Measurements from ENCODE around the gene TEPSIN.

TEPSIN gene

DNA sequence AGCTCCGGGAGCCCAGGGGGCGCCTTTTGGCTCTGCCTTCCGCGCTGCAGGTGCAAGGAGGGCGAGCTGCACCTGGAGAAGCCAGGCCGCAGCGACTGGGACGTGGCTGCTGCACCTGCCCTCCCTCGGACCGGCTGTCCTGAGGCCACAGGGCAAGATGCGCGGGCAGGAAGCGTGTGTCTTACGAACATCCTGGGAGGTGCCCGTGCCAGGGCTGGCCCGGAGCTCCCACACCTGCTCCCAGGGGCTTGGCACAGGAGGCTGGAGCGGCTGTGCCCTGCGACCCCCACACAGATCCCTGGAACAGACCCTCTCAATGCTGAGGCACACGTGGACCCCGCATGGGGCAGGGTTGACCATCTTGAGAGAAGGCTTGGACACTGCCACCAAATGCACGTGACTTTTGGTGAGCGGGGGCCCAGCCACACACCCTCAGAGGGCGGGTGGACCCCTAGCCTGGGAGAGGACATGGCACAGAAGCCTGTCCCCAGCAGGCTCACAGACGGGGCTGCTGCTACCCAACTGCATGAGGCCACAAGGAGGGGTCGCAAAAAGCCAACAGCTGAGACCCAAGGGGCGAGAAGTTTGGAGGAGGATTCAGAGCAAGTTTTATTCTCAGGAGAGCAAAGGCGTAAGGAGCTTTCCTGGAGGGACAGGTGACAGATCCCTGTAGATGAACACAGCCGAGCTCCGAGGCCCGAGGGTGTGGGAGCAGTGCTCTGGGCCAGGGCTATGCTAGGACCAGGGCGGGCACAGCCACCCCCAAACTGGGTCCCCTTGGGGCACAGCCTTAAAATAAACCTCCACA lies 11.6 kb upstream of the TEPSIN start:
- TF ChIP-seq, protein P1, sequence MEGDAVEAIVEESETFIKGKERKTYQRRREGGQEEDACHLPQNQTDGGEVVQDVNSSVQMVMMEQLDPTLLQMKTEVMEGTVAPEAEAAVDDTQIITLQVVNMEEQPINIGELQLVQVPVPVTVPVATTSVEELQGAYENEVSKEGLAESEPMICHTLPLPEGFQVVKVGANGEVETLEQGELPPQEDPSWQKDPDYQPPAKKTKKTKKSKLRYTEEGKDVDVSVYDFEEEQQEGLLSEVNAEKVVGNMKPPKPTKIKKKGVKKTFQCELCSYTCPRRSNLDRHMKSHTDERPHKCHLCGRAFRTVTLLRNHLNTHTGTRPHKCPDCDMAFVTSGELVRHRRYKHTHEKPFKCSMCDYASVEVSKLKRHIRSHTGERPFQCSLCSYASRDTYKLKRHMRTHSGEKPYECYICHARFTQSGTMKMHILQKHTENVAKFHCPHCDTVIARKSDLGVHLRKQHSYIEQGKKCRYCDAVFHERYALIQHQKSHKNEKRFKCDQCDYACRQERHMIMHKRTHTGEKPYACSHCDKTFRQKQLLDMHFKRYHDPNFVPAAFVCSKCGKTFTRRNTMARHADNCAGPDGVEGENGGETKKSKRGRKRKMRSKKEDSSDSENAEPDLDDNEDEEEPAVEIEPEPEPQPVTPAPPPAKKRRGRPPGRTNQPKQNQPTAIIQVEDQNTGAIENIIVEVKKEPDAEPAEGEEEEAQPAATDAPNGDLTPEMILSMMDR (IDR thresholded peaks at IDR 0.05; ENCODE audit: low read depth, low read length): no peak
- no peak for DNase-seq (ENCODE audit: low read depth in 2 of 2)
- no peak overlapping the region for H3K4me3 ChIP-seq (replicated peaks in 1 of 2; ENCODE audit: low read depth in 2 of 2, low read length in 2 of 2)

GRCh38 chr17:81249223-81250040 lies 10.6 kb upstream of the TEPSIN start:
- no peak overlapping the region for H3K4me3 ChIP-seq (replicated peaks in 1 of 2; ENCODE audit: low read depth in 2 of 2, low read length in 2 of 2)
- peak in 1 of 2 donors; percentile 19 for DNase-seq (ENCODE audit: low read depth in 2 of 2)
- TF ChIP-seq, protein P1 (IDR thresholded peaks at IDR 0.05; ENCODE audit: low read depth, low read length): no peak

DNA sequence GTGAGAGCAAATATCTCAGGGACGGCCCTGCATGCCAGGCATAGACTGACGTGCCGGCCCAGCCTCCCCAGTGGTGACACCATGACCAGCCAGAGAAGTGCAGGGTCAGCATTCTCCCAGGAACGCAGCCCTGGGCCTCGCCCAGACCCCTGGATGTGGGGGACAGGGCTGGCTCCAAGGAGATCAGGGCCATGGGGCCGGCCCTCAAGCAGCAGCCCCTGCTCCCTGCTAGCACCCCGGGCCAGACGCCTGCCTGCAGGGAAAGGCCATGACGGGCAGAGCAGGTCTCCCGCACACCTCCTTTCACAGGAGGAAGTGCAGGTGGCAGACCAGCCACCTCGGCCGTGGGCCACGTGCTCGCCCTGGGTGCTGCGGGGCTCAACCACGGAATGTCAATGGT lies 9.8 kb upstream of the TEPSIN start:
- TF ChIP-seq, protein P1 (IDR thresholded peaks at IDR 0.05; ENCODE audit: low read depth, low read length): no peak
- DNase-seq (ENCODE audit: low read depth in 2 of 2): no peak
- no peak overlapping the region for H3K4me3 ChIP-seq (replicated peaks in 1 of 2; ENCODE audit: low read depth in 2 of 2, low read length in 2 of 2)

GRCh38 chr17:81247339-81247990 lies 8.6 kb upstream of the TEPSIN start:
- H3K4me3 ChIP-seq (replicated peaks in 1 of 2; ENCODE audit: low read depth in 2 of 2, low read length in 2 of 2): no peak overlapping the region
- TF ChIP-seq, protein P1 (IDR thresholded peaks at IDR 0.05; ENCODE audit: low read depth, low read length): no peak
- no peak for DNase-seq (ENCODE audit: low read depth in 2 of 2)

DNA sequence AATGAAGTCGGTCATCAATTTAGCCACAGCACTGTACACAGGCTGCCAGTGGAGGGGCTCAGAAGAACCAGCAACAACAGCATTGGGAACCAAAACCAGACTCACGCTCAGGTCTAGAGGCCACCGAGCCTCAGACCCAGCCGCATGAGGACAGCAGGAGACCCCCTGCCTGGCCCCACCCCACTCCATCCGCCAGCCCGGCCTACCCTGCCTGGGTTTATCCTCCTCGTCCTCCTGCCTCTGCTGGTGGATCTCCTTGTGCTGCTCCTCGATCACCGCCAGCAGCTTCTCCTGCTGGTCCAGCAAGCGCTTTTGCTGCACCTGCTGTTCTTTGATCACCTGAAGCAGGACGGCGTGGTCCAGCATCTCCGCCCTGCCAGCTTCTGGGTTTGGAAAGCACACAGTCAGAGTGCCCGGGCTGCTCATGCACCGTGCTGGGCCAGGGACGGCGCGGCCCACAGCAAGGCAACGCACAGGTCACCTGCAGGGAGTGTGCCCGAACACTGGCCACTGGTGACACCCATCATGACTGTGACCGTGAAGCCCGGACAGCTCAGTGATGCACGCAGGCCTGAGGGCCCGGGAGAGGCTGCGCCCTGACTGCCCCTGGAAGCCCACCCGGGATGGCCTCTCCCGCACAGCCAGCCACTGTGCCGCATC lies 8.0 kb upstream of the TEPSIN start:
- TF ChIP-seq, protein P1 (IDR thresholded peaks at IDR 0.05; ENCODE audit: low read depth, low read length): no peak
- DNase-seq (ENCODE audit: low read depth in 2 of 2): no peak
- no peak overlapping the region for H3K4me3 ChIP-seq (replicated peaks in 1 of 2; ENCODE audit: low read depth in 2 of 2, low read length in 2 of 2)

DNA sequence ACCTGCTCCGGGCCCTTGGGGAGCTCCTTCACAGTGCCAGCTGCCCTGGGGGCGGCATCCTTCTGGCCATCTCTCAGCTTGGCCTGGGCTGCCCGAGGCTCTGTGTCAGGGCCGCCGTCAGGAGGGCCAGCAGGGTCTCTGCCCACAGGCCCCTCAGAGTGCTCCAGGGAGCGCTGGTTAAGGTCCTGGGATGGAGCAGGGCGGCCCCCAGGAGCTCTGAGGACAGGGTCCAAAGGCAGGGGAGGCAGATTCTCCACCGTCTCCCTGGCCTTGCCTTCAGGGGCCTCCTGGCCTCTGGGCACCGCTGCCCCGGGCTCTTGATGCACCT lies 7.5 kb upstream of the TEPSIN start:
- TF ChIP-seq, protein P1 (IDR thresholded peaks at IDR 0.05; ENCODE audit: low read depth, low read length): no peak
- DNase-seq (ENCODE audit: low read depth in 2 of 2): no peak
- H3K4me3 ChIP-seq (replicated peaks in 1 of 2; ENCODE audit: low read depth in 2 of 2, low read length in 2 of 2): no peak overlapping the region

All from cardiac fibroblast (primary cell).